HG02759 (cell line): Measurements from ENCODE around the gene OCA2.

Experiments
- ATAC-seq: cut with Tn5 transposase; IDR thresholded peaks from one replicate; pipeline ENCODE4 v1.9.1; 2021; ENCODE audit warnings: mild to moderate bottlenecking, moderate library complexity; ENCODE audit not compliant: unreplicated experiment

OCA2 gene

DNA sequence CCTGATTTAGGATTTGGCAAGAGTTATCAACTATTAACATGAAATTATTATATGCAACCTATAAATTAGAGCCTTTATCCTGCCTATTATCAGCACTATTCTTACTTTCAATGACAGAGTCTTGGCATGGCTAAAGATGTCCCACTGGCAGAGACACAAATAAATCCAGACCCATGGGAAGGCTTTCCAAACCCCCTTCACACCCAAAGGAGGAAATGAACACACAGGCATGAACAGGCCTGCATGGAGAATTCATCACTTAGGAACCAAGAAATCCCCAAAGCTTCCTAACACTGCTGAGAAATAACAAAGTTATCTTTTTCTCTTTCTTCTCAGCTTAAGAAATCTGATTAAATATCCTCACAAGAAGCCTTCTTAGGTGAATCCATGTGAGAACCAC is 213.9 kb downstream of the OCA2 start:
- no peak for ATAC-seq

DNA sequence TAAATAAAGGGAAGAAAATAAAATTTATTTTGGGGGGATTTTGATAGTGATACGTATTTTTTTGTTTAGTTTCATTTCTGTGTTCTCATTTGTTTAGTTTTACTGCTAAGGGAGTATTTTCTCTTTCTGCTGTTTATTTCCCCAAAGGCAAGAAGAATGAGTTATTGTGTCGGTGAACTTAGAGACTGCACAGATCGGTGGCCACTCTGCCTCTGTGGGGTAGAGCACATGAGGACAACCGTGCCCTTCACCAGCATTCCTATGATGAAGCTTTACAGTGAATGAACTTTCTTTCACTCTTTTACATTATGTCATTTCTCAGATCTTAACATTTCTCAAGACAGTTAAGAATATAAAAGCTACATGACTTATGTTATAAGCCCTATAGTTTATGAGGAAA is 214.4 kb downstream of the OCA2 start:
- ATAC-seq = no peak

DNA sequence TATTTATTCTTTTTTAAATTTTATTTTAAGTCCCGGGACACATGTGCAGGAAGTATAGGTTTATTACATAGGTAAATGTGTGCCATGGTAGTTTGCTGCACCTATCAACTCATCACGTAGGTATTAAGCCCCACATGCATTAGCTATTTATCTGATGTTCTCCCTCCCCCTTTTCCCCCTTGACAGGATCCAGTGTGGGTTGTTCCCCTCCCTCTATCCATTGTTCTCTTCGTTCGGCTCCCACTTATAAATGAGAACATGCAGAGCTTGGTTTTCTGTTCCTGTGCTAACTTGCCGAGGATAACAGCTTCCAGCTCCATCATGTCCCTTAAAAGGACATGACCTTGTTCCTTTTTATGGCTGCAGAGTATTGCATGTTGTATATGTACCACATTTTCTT is 220.3 kb downstream of the OCA2 start:
- ATAC-seq = no peak

DNA sequence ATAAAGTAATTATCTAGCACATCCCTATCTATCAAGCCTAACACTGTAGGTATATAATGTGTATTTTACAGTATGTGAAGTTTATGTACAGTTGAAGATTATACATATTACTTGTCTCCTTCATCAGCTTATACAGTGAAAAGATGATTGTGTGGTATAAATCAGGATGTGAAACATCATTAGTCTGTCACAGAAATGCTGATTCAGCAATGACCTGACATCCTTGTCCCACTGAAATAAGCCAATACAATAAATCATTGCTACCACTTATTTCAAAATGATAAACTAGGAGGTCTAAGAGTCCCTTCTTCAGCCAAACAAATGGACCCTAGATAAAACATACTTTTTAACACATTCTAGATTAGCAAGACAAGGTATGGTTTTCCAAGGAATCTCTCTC is 225.3 kb downstream of the OCA2 start:
- no peak for ATAC-seq

DNA sequence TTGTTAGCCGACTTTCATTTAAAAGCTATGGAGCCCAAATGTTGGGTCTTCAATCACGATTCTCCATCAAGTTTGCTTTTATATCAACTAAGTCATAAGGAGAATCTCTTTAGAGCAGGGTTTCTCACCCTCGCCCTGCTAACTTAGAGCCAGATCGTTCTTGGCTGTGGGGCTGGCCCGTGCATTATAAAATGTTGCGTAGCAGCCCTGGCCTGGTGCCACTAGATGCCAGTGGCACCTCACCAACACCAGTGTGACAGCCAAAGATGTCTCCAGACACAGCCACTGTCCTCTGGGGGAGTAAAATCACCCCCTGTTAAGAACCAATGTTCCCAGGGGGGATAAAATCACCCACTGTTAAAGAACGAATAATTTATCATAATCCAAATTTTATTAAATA is 226.1 kb downstream of the OCA2 start:
- ATAC-seq = no peak

DNA sequence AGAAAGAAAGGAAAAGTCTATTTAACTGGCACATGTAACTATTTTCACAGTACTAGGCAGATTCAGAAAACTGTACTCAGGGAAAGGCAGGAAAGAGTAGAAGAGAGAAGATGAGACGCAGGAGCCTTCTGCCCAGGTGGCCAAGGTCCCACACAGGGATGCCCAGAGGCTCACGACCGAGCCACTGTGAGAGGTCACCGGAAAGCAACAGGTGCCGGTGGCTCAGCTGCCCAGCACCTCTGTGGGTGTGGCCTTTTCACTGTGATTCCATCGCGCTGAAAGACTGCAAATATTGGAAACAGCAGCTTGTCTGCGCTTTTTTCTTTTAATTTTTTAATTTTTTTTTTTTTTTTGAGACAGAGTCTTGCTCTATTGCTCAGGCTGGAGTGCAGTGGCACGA is 226.8 kb downstream of the OCA2 start:
- ATAC-seq = no peak

DNA sequence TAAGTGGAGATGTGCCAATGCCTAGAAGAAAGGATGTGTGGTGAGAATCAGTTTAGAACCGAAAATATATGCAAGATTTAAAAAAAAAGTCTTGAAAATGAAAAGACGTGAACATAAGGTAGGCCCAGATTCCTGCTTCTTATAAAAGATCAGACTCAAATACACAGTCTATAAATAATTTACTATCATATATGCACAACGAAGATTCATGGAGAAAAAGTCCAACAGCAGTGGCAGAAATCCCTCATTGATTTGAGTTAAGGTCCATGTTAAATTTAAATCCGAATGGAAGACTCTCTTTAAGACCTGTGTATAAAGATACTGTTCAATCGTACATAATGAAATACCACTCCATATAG is 227.2 kb downstream of the OCA2 start:
- ATAC-seq = no peak

DNA sequence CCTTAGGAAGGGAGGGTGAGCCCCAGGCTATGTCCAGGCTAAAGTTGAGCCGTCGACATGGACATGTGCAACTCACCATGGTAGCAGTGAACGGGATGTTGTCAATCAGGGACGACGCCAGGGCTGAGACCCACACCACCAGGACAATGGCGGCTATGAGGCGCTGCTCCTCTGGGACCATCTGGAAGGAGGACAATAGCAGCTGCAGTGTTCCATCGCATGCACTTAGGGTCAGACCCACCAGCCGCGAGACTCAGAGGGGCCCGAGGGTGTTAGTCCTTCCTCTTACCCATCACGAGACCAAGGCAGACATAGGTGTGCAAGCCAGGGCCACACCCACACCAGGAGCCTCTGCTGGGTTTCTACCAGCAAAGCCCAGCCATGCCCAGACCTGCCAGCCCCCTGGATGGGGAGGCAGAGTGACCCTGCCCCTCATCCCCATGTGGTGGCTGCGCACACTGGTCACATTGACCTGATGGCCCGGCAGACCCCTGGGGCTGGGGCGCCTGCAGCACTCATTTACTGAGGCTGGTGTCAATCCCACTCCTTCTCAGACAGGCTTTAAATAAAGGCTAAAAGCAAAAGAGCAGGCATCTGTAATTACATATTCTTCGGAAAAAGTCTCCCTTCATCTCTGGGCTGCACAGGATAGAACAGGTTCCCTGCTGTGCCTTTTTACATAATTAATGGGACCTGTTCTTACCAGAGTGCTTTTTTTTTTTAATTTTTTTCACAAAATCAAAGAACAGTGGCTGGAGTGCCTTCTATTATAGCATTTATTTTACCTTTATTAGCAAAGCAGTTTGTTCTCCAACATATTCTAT is 227.8 kb downstream of the OCA2 start:
- ATAC-seq = no peak

DNA sequence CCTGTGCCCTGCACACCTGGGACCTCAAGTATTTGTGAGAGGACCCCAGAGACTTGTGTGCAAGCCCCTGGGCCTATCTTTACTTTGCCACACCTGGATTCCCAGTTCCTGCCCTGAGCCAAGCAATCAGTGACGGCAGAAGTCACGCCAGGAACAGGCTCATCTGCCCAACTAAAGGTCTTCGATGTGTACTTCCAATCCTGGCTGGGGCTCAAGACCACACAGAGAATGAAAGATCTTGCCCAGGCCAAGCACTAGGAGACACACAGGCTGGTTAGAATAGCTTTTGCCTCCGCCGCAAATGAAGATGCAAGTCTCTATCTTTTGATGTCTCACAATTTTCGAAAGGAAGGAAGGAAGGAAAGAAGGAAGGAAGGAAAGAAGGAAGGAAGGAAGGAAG is 228.8 kb downstream of the OCA2 start:
- ATAC-seq = no peak

DNA sequence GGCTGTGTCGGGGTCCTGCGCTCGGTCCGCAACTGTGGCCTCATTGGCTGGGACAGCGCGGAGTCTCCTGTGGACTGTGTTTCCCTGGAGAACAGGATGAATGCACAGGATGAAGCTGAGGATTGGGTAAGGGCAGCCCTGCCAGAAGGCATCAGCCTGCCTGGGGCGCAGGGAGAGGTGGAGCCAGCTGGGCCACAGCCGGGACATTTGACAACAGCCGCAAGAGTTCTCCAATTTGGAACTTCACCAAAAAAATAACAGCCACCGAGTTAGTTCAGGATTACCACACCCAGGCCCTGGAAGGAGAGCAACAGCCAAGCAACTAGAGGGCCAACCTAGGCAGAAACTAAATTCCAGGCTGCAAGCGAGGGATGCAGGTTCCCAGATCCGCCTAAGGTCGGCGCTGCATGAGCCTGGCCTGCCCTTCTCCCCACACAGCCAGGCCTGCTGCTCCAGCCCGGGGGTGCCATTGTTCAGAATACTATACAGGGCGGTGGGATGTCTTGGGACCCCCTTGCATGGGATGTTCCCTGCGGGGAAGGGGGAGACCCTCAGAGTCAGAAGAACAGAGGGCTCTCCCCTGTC is 229.3 kb downstream of the OCA2 start:
- no peak for ATAC-seq

DNA sequence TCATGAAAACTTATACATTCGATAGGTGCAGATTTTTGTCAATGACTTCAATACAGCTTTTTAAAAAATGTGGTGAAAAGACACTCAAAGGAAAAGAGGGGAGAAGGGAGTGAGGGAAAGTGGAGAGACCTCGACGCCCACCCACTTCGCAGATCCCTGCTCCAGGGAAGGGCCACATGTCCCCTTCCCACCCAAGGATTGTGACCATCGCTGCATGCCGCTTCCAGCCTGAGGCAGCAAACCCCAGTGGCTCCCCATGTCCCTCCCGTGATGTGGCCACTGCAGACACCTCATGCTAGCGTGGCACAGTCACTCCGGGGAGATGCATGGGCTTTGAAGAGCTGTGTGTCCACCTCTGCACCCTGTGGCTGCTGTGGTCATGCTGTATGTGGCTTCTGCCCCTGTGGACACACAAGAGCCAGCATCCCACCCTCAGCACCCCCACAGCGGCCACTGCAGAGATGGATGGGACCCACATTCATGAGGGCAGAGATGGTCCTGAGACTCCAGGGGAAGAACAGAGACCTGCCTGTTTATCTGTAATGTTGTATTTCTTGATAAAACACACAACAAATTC is 230.2 kb downstream of the OCA2 start:
- ATAC-seq = no peak

DNA sequence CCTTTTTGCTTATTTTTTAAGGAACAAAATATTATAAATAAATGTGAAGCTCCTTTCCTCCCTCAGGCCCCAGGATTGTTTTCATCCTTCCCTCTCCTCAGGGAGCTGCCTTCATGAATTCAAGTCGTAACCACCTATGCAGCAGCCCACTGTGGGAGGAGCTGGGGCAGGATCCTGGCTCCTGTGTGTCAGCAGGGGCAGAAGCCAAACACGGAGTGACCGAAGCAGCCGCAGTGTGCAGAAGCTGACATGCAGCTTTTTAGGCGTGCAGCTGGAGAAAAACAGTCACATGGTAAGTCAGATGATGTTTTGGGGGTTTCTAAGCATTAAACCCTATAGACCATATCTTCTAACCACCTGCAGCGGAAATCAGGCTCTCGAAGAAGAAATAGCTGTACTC is 231.3 kb downstream of the OCA2 start:
- ATAC-seq = no peak

DNA sequence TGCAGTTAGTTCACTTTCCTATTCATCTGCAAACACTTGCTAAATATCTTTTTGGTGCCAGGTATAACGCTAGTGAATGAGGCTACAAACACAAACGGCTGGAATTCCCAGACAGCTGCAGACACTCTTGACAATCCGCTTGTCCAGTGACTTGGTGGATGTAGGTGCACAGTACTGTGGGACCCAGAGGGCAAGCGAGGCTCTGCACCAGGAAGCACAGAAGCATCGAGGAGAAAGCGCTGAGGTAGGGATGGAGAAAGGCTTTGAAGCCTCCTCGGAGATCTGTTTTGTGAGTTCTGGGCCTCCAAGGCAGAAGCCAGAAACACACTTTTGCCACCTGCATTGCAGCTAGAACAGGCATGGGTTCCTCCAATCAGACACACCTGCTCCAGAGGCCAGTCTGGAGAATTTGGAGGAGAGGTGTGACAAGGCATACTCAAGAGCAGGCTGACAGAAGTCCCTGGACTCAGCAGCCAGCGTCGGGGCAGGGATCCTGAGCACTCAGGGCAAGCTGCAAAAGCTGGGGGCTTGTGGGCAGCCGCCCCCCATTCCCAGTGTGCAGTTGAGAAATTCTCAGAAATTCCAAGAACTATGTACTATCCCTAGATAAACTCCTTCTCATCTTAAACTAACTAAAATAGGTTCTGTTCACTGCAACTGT is 232.5 kb downstream of the OCA2 start:
- ATAC-seq = no peak

DNA sequence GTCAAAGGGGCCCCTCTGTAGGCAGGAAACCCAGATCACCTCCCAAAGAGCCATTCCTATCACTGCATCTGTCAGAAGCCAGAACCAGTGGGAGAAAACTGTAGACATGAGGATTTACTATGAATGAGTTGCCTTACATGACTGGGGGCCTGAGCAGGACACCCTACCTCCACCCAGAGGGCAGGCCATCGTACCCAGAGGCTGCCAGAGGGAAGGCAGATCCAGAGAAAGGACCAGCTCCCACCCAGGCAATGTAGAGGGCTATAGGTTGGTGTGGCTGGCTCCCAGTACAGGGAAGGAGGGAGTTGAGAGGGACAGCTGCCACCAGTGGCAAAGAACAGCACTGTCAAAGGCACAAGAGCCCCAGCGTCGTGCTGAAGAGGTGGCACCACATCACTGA is 233.2 kb downstream of the OCA2 start:
- no peak for ATAC-seq

DNA sequence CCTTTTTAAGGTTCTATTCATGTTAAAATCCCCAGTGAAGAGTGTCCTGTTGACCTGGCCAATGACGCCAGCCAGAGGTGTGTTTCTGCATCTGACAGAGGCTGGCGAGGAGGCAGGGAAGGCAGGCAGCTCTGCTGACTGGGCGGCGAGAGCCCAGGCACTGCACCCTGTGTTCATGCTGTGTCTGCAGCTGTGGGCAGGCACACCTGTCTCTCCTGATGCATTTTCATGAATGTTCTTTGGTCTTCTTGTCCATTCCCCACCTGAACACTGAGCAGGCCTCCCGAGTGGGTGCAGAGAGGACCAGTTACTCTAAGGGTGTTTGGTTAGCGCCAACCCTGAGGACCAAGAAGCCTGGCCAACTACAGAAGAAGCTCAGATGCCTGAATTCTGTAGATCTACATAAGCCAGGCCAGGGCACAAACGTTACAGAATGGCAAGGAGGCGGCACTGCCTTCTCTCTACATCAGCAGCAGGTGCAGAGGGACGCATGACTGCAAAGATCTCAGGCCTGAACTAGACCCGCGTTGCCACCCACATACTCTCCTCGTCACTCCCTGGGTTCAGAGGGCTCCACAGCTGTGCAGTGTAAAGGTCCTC is 233.7 kb downstream of the OCA2 start:
- ATAC-seq = no peak

DNA sequence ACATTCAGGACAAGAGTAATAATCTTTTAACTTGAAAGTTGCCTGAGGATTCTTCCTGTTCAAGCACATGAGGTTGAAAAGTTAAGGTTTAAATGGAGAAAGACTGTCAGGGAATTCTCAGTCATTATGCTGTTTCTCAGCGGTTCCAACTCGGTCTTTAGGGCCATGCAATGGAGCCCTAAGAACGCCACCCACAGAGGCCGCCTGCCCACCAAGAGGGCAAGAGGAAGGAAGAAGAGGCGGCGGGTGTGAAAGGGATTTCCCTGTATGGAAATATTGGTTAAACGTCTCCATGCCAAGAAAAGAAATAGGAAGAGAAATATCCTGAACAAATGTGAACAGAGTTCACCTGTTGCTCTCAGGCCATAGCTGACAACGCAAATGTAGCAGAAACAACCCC is 234.4 kb downstream of the OCA2 start:
- no peak for ATAC-seq

DNA sequence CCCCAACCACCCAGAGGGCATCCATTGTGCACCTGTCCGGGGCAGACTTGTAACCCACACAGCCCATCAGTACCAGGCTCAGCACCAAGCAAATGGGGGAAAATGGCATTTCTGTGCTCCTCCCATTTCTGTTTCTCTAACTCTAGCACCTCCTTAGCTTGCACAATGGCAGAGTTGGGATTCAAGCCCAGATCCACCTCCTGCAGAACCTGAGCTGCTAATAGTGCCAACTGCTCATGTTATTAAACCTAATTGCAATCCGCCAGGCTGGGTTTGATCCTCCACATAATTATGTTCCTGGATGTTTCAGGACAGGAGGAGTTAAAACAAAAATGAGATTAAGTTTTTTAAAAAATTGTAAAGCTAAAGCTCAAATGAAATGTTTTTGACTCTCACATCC is 235.0 kb downstream of the OCA2 start:
- no peak for ATAC-seq

DNA sequence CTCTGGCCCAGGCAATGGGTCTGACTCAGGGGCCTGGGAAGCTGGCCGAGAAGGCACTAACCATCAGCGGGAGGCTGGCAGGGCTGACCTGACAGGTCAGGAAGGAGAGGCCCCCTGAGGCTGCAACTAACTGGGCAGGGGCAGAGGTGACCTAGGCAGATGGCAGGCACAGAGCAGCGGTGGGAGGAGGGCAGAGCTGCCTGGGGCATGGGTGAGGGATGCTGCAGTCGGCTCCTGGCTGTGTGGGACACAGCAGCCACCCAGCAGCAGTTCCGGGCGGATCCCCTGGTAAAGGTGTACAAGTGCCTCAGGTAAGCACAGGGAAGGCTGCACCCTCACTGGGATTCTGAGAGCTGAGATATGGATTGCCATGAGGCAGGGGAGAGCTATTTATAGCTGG is 236.1 kb downstream of the OCA2 start:
- ATAC-seq = no peak

DNA sequence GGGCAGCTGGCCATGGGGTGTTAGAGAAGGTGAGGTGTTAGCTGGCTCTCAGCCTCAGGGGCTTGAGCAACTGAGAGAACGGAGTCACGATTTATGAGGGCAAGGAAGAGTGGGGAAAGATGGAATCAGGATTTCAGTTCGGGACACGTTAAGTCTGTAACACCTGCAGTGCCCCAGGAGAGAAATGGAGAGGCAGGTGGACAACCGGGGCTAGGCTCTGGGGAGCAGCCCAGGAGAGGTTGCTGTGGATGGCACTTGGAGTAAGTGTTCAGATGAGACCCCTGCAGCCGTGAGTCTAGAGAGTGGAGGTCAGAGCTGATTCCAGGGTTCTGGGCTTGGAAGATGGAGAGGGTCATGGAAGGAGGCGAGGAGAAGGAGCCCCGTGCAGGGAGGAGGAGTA is 237.9 kb downstream of the OCA2 start:
- ATAC-seq = no peak

DNA sequence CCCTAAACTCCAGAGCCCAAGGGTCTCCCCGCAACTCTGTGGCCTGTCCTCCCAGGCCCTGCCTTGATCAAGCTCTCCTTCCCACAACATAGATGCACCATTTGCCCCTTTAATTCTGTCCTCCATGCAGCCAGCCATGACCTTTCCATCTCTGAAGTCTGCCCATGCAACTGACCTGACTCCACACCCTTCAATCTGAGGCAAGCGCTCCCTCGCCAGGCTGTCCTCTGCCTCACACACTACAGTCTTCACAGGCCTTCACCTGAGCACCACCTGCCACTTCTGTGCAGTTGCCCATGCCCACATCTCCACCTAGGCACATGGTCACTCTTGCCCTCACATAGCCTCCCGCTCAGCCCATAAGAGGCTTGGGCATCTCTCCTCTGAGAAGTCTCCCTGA is 244.0 kb downstream of the OCA2 start:
- ATAC-seq = no peak

DNA sequence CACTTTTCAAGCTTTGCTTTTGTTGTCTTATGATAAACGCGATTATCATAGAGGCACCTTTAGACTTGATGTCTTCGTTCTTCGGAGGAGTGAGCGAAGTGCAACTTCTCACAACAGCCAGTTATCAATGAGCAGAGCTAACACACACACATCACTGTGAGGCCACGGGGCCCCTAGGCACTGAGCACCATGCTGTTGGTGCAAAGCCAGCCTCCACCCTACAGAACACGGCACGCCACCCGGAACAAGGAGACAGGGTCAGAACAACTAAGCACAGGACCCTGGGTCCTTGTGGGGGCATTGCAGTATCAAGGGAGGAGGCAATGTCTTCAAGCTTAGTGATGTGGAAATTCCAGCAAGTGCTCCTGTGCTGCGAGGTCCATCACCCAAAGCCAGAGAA is 244.5 kb downstream of the OCA2 start:
- ATAC-seq = no peak
